HepG2 (cell line): Measurements from ENCODE around the gene SGMS1. TPM values are rescaled to one million over a fixed set of nuclear protein-coding genes. Genes with fewer than 3 reads are reported as not detected.

Experiments used
- ATAC-seq: fragments of 200-7000 bp; cut with Tn5 transposase; 3 replicates; pipeline ENCODE4 v1.9.1; 2020; ENCODE audit warnings: mild to moderate bottlenecking, moderate library complexity
- BruUV-seq: library from RNA; stranded (reverse); fragments of 400-500 nt; replicated peaks from 2 replicates; lab custom pipeline; 2021; lab: Mats Ljungman, UMichigan
- CTCF ChIA-PET: fragments of 300-600 bp; formaldehyde crosslinking; extraction: SDS; loops from one replicate; lab custom pipeline; 2021; ENCODE audit warnings: low total read pairs, inconsistent platforms, low intra/inter-chr PET ratio; lab: Yijun Ruan, JAX
- POLR2A ChIA-PET: fragments of 350-600 bp; sonication (Branson Sonifier 250); formaldehyde crosslinking; loops from one replicate; lab custom pipeline; 2020; ENCODE audit warnings: antibody characterized with exemption, inconsistent platforms; lab: Yijun Ruan, JAX
- DNase-seq: peaks from one replicate; pipeline ENCODE4 v3.0.0-alpha.2; 2015; ENCODE audit warnings: low spot score
- FAIRE-seq: peaks from 3 replicates; lab custom pipeline; 2011; peaks lifted over from hg19 to GRCh38; lab: Jason Lieb, UNC
- H2AFZ ChIP-seq: one replicate; pipeline ENCODE4 v1.6.1; 2011; ENCODE audit warnings: low read length, inconsistent platforms
- H3K27ac ChIP-seq: fragments of 300-600 bp; 3 replicates; pipeline ENCODE4 v1.8.0; 2011; ENCODE audit warnings: mixed run types, mild to moderate bottlenecking, mixed read lengths, low read length, inconsistent platforms; ENCODE audit not compliant: insufficient read depth; ENCODE audit errors: extremely low read length
- H3K27me3 ChIP-seq, 2 experiments: fragments of 200-600 bp in 1 of 2; 2 replicates in 1 of 2; 3 replicates in 1 of 2; pipeline versions ENCODE4 v1.6.0 to v1.8.0; 2011; ENCODE audit warnings: low read length in 2 of 2, mild to moderate bottlenecking in 2 of 2, moderate library complexity in 2 of 2, inconsistent platforms in 1 of 2; ENCODE audit not compliant: insufficient read depth in 2 of 2, control insufficient read depth in 1 of 2
- H3K36me3 ChIP-seq, 2 experiments: fragments of 200-600 bp in 1 of 2; replicated peaks in 1 of 2; 2 replicates in 1 of 2; 3 replicates in 1 of 2; pipeline versions ENCODE4 v1.5.1 to v1.8.0; 2011; ENCODE audit warnings: low read length in 2 of 2, inconsistent platforms in 1 of 2; ENCODE audit not compliant: insufficient read depth in 2 of 2, control insufficient read depth in 1 of 2
- H3K4me1 ChIP-seq: 2 replicates; pipeline ENCODE4 v1.5.1; 2012; ENCODE audit warnings: low read length, inconsistent platforms; ENCODE audit not compliant: insufficient read depth
- H3K4me2 ChIP-seq: 2 replicates; pipeline ENCODE4 v1.6.0; 2011; ENCODE audit warnings: low read depth, low read length, inconsistent platforms
- H3K4me3 ChIP-seq, 3 experiments: fragments of 200-600 bp in 1 of 3; sonication (generic), shearing (Covaris generic) in 1 of 3; replicated peaks in 1 of 3; 2 replicates each; pipeline ENCODE4 v1.5.1; 2011 to 2016; ENCODE audit warnings: low read length in 3 of 3, inconsistent platforms in 2 of 3, low read depth in 2 of 3, mild to moderate bottlenecking in 2 of 3, control low read depth in 1 of 3, mixed read lengths in 1 of 3; ENCODE audit not compliant: insufficient read depth in 1 of 3
- H3K79me2 ChIP-seq: one replicate; pipeline ENCODE4 v1.6.1; 2011; ENCODE audit warnings: low read length, inconsistent platforms; ENCODE audit not compliant: insufficient read depth
- H3K9ac ChIP-seq: 2 replicates; pipeline ENCODE4 v1.6.0; 2011; ENCODE audit warnings: mild to moderate bottlenecking, low read depth, low read length, inconsistent platforms; ENCODE audit not compliant: insufficient read depth
- H3K9me3 ChIP-seq: 2 replicates; pipeline ENCODE4 v1.5.1; 2012; ENCODE audit warnings: mild to moderate bottlenecking, low read length
- H4K20me1 ChIP-seq: 2 replicates; pipeline ENCODE4 v1.6.0; 2011; ENCODE audit warnings: inconsistent platforms, mild to moderate bottlenecking, low read length, moderate library complexity; ENCODE audit not compliant: insufficient read depth
- AKNA ChIP-seq: sonication (generic); formaldehyde crosslinking; IDR thresholded peaks from 2 replicates; pipeline ENCODE4 v1.4.0; 2020; ENCODE audit warnings: missing genetic modification reagents, borderline replicate concordance
- CBX2 ChIP-seq, 2 experiments: fragments of 200-600 bp in 1 of 2; sonication (generic); formaldehyde crosslinking in 1 of 2; IDR thresholded peaks; 2 replicates each; pipeline versions ENCODE4 v1.7.0 to v1.8.1; 2018 to 2022; ENCODE audit warnings: low read depth in 2 of 2, low read length in 1 of 2, mild to moderate bottlenecking in 1 of 2, missing genetic modification reagents in 1 of 2
- NFE2 ChIP-seq: sonication (generic); formaldehyde crosslinking; IDR thresholded peaks from 2 replicates; pipeline ENCODE4 v1.4.0; 2020; ENCODE audit warnings: missing genetic modification reagents
- PATZ1 ChIP-seq: sonication (generic); formaldehyde crosslinking; IDR thresholded peaks from 2 replicates; pipeline ENCODE4 v1.4.0; 2020; ENCODE audit warnings: missing genetic modification reagents
- PHF8 ChIP-seq: sonication (generic); formaldehyde crosslinking; IDR thresholded peaks from 2 replicates; pipeline ENCODE4 v1.5.0; 2020; ENCODE audit warnings: missing genetic modification reagents
- PLRG1 ChIP-seq: fragments of 450-650 bp; conservative IDR thresholded peaks from 2 replicates; pipeline ENCODE4 v1.6.1; 2016
- PLSCR1 ChIP-seq: sonication (generic); formaldehyde crosslinking; IDR thresholded peaks from 2 replicates; pipeline ENCODE4 v1.5.0; 2020; ENCODE audit warnings: missing genetic modification reagents, mild to moderate bottlenecking, borderline replicate concordance
- PTBP1 ChIP-seq: fragments of 200-400 bp; formaldehyde crosslinking; IDR thresholded peaks from 2 replicates; pipeline ENCODE4 v1.6.1; 2018; ENCODE audit warnings: low read length, low read depth; ENCODE audit not compliant: poor library complexity, severe bottlenecking
- SIN3A ChIP-seq: IDR thresholded peaks from 2 replicates; pipeline ENCODE4 v1.6.1; 2011; ENCODE audit warnings: low read depth, mild to moderate bottlenecking, control low read depth, low read length, borderline replicate concordance
- SNAPC2 ChIP-seq: sonication (generic); formaldehyde crosslinking; IDR thresholded peaks from 2 replicates; pipeline ENCODE4 v1.8.1; 2022; ENCODE audit warnings: mild to moderate bottlenecking, missing genetic modification reagents
- SRY ChIP-seq: sonication (generic); formaldehyde crosslinking; IDR thresholded peaks from 2 replicates; pipeline ENCODE4 v1.8.0; 2022; ENCODE audit warnings: mild to moderate bottlenecking, missing genetic modification reagents
- STAG1 ChIP-seq: sonication (generic); formaldehyde crosslinking; IDR thresholded peaks from 2 replicates; pipeline ENCODE4 v1.4.0; 2020; ENCODE audit warnings: missing genetic modification reagents
- ZNF678 ChIP-seq: sonication (generic); formaldehyde crosslinking; IDR thresholded peaks from 2 replicates; pipeline ENCODE4 v1.4.0; 2020; ENCODE audit warnings: mild to moderate bottlenecking, missing genetic modification reagents
- WGBS: methylation state at CpG from one replicate; pipeline ENCODE4 v1.1.6; 2017; ENCODE audit warnings: low lambda C conversion rate; 5-methylcytosine and 5-hydroxymethylcytosine counted together
- in situ Hi-C: cut with HindIII; loops from 2 replicates; pipeline ENCODE4 v1.10.0; 2017; ENCODE audit warnings: low pct_unique_long_range_greater_than_20kb; ENCODE audit not compliant: extremely low pct_ligation_motif_present
- intact Hi-C: fragments of 100-400 bp; cut with micrococcal nuclease; formaldehyde crosslinking; loops from one replicate; pipeline ENCODE4 v1.10.0; 2022; ENCODE audit not compliant: unreplicated experiment
- polyA plus RNA-seq, 8 experiments: library from polyadenylated mRNA; depleted of rRNA in 3 of 8; stranded (reverse) in 7 of 8; unstranded in 1 of 8; fragments of >200 nt; fragmentation: Illumina TruSeq in 4 of 8; extraction: Trizol in 4 of 8; gene quantifications; 2 replicates each; pipeline versions ENCODE4 v1.2.1 to v1.2.3, GENCODE V29; 2011 to 2016; ENCODE audit warnings: low read depth in 4 of 8, missing spikeins in 1 of 8, mixed read lengths in 1 of 8; ENCODE audit not compliant: insufficient read depth in 1 of 8
- total RNA-seq, 5 experiments: library from RNA; depleted of rRNA; stranded (reverse); fragments of >200 nt; fragmentation: Illumina TruSeq; extraction: Trizol; gene quantifications; 2 replicates each; pipeline ENCODE4 v1.2.3, GENCODE V29; 2016; ENCODE audit warnings: low read depth in 1 of 5

SGMS1 gene
- total and polyA plus RNA-seq, 2 of the 13 experiments (the other 11 are each of a cell fraction or from before 2014, with no cell fraction given): 6.5 to 15.1 TPM

- H3K4me3 ChIP-seq: peak overlapping the region; percentile 86 to 91 (median 88)
- no TSS peak for BruUV-seq
- intact Hi-C loops: loop anchor here (1.0 to 10.0 kb wide), 2 partner anchors 62 to 208 kb away; no protein-coding TSS in a partner anchor
- peak; percentile 54 for TF ChIP-seq PATZ1 (CRISPR knock-in tag)
- no peak for TF ChIP-seq NFE2 (CRISPR knock-in tag)
- peak; percentile 6; the same call in 1 of the 2 replicates for TF ChIP-seq STAG1 (CRISPR knock-in tag)
- peak; percentile 18; the same call in 1 of the 2 replicates for TF ChIP-seq ZNF678
- no peak for TF ChIP-seq AKNA (CRISPR knock-in tag)
- TF ChIP-seq SRY: 0 out of 2 replicates have a peak, but pooled peaks have one; percentile 9
- no peak for TF ChIP-seq CBX2 (IDR thresholded peaks at IDR 0.05; ENCODE audit: low read depth, low read length)
- TF ChIP-seq CBX2 (CRISPR knock-in tag; IDR thresholded peaks at IDR 0.05; ENCODE audit: low read depth): no peak
- peak; percentile 16; the same call in 1 of the 2 replicates for TF ChIP-seq SIN3A
- TF ChIP-seq SNAPC2 (CRISPR knock-in tag): 0 out of 2 replicates have a peak, but pooled peaks have one; percentile 54
- peak; percentile 43 for TF ChIP-seq PTBP1
- peak; percentile 3; the same call in 1 of the 2 replicates for TF ChIP-seq PHF8 (CRISPR knock-in tag)
- TF ChIP-seq PLSCR1 (CRISPR knock-in tag): 0 out of 2 replicates have a peak, but pooled peaks have one; percentile 36
- no peak for TF ChIP-seq PLRG1
Observed at GRCh38 chr10:50622706-50623662, 772 bp downstream of the SGMS1 start.

More at GRCh38 chr10:50622706-50623662, 772 bp downstream of the SGMS1 start:
- Histone ChIP-seq H3K4me1 (peaks cover 29% of the 10 kb centered on the region), H3K9me3 (no peaks in the 10 kb centered on the region), H3K4me2 (peak overlapping the region; percentile 88), H3K27me3 (no peaks in the 10 kb centered on the region; a peak in 1 of 5 replicates), H3K36me3 (peaks cover 1 to 2% of the 10 kb centered on the region in 2 experiments; a peak in 1 of 5 replicates), H4K20me1 (peaks cover 11% of the 10 kb centered on the region), H3K79me2 (peaks cover 48% of the 10 kb centered on the region), H2AFZ (no peak overlapping the region), H3K9ac (peak overlapping the region; percentile 94), H3K27ac (peak overlapping the region; percentile 99)
- FAIRE-seq: no peak
- ChIA-PET CTCF (no interaction called here), POLR2A (interaction anchor here (1.1 to 4.6 kb wide), 7 partner anchors 11 to 57 kb away, joined by 3 to 34 read pairs (median 9); no protein-coding TSS in a partner anchor)
- 1% methylated on average over 22 of the region's 88 CpGs for WGBS
- DNase-seq: no peak
- in situ Hi-C loops: loop anchor here (5.0 kb wide), 1 partner anchor 61 kb away; no protein-coding TSS in a partner anchor
- ATAC-seq: peak; percentile 15
